NCI-H345 treated with DMSO at 0.1 percent for 48 hours (cell line): ENCODE measurements around the gene HDAC4.
A peak's percentile ranks its signal among the peaks of the same experiment; 100 is the strongest.

Experiments used
- DNase-seq: peaks from one replicate; lab custom pipeline; 2025; ENCODE audit not compliant: unreplicated experiment; lab: John Stamatoyannopoulos, UW

Gene HDAC4

GRCh38 chr2:239370876-239371725 lies 29.7 kb downstream of the HDAC4 start:
- no peak for DNase-seq

- no peak for DNase-seq
These were observed 30.4 kb downstream of the HDAC4 start for GRCh38 chr2:239370403-239370802.

GRCh38 chr2:239369631-239370161 lies 31.1 kb downstream of the HDAC4 start:
- DNase-seq: no peak

- peak; percentile 29 for DNase-seq
These were observed 31.8 kb downstream of the HDAC4 start for GRCh38 chr2:239368906-239369552.

GRCh38 chr2:239368321-239368720 lies 32.5 kb downstream of the HDAC4 start:
- no peak for DNase-seq

- DNase-seq: no peak
These were observed 34.1 kb downstream of the HDAC4 start for GRCh38 chr2:239366740-239367139.

GRCh38 chr2:239365782-239366435 lies 34.9 kb downstream of the HDAC4 start:
- no peak for DNase-seq

GRCh38 chr2:239365071-239365781 lies 35.6 kb downstream of the HDAC4 start:
- DNase-seq: no peak

- DNase-seq: no peak
These were observed 36.7 kb downstream of the HDAC4 start for GRCh38 chr2:239363946-239364637.

- DNase-seq: no peak
These were observed 38.3 kb downstream of the HDAC4 start for GRCh38 chr2:239362507-239362906.

- no peak for DNase-seq
These were observed 39.5 kb downstream of the HDAC4 start for GRCh38 chr2:239361311-239361642.

- no peak for DNase-seq
These were observed 40.2 kb downstream of the HDAC4 start for GRCh38 chr2:239360421-239361310.

- no peak for DNase-seq
These were observed 40.8 kb downstream of the HDAC4 start for GRCh38 chr2:239360008-239360407.

- no peak for DNase-seq
These were observed 41.5 kb downstream of the HDAC4 start for GRCh38 chr2:239359196-239359912.

- peak; percentile 78 for DNase-seq
These were observed 42.6 kb downstream of the HDAC4 start for GRCh38 chr2:239358062-239358754.

- DNase-seq: no peak
These were observed 45.1 kb downstream of the HDAC4 start for GRCh38 chr2:239355724-239356123.

GRCh38 chr2:239355139-239355538 lies 45.7 kb downstream of the HDAC4 start:
- DNase-seq: no peak

GRCh38 chr2:239354791-239355136 lies 46.1 kb downstream of the HDAC4 start:
- DNase-seq: no peak
